ENCODE results near the gene GLIS1.

Gene GLIS1

GRCh38 chr1:53682881-53683280 lies 56.1 kb downstream of the GLIS1 start:
- TF ChIP-seq EZH2phosphoT487 (IDR thresholded peaks at IDR 0.05; ENCODE audit: low read length) (no peak), CTCF (IDR thresholded peaks at IDR 0.05; ENCODE audit: low read length) (no peak), EZH2 (optimal IDR thresholded peaks at IDR 0.05; ENCODE audit: low read depth, low read length) (no peak)
- Histone ChIP-seq H3K4me2 (ENCODE audit: low read depth, low read length) (no peak overlapping the region), H2AFZ (ENCODE audit: low read length) (no peak overlapping the region), H3K36me3 (replicated peaks; ENCODE audit: insufficient read depth, low read length) (no peaks in the 10 kb centered on the region), H3K9ac (ENCODE audit: low read length) (no peak overlapping the region), H3K27me3 (replicated peaks; ENCODE audit: insufficient read depth, low read length) (no peaks in the 10 kb centered on the region), H4K20me1 (ENCODE audit: insufficient read depth, low read length) (no peaks in the 10 kb centered on the region), H3F3A (ENCODE audit: insufficient read depth, low read length) (peaks cover 8% of the 10 kb centered on the region), H3K9me3 (replicated peaks; ENCODE audit: insufficient read depth, low read length) (no peaks in the 10 kb centered on the region), H3K4me3 (ENCODE audit: low read length) (no peak overlapping the region), H3K79me2 (ENCODE audit: low read length) (no peaks in the 10 kb centered on the region), H3K9me2 (replicated peaks; ENCODE audit: insufficient read depth, low read length) (no peaks in the 10 kb centered on the region), H3K27ac (ENCODE audit: low read length) (no peak overlapping the region), H3K4me1 (ENCODE audit: low read length) (peaks cover 36% of the 10 kb centered on the region)
- no peak for DNase-seq

- H3K9ac ChIP-seq (ENCODE audit: low read length): no peak overlapping the region
- H3K36me3 ChIP-seq (replicated peaks; ENCODE audit: insufficient read depth, low read length): no peaks in the 10 kb centered on the region
- peak; percentile 81 for DNase-seq
- no peaks in the 10 kb centered on the region for H3K27me3 ChIP-seq (replicated peaks; ENCODE audit: insufficient read depth, low read length)
- H3F3A ChIP-seq (ENCODE audit: insufficient read depth, low read length): peaks cover 8% of the 10 kb centered on the region
- H3K9me2 ChIP-seq (replicated peaks; ENCODE audit: insufficient read depth, low read length): no peaks in the 10 kb centered on the region
- no peak overlapping the region for H3K4me3 ChIP-seq (ENCODE audit: low read length)
- peaks cover 36% of the 10 kb centered on the region for H3K4me1 ChIP-seq (ENCODE audit: low read length)
- H3K79me2 ChIP-seq (ENCODE audit: low read length): no peaks in the 10 kb centered on the region
- H3K4me2 ChIP-seq (ENCODE audit: low read depth, low read length): peak overlapping the region; percentile 20; the same call in 1 of the 2 replicates
- TF ChIP-seq EZH2phosphoT487 (IDR thresholded peaks at IDR 0.05; ENCODE audit: low read length) (no peak), CTCF (IDR thresholded peaks at IDR 0.05; ENCODE audit: low read length) (peak; percentile 74)
- H2AFZ ChIP-seq (ENCODE audit: low read length): no peak overlapping the region
- H3K9me3 ChIP-seq (replicated peaks; ENCODE audit: insufficient read depth, low read length): no peaks in the 10 kb centered on the region
- H3K27ac ChIP-seq (ENCODE audit: low read length): no peak overlapping the region
- no peaks in the 10 kb centered on the region for H4K20me1 ChIP-seq (ENCODE audit: insufficient read depth, low read length)
Observed at GRCh38 chr1:53681977-53682685, 56.8 kb downstream of the GLIS1 start.

- no peak overlapping the region for H3K4me3 ChIP-seq (ENCODE audit: low read length)
- peak; percentile 30 for DNase-seq
- no peaks in the 10 kb centered on the region for H4K20me1 ChIP-seq (ENCODE audit: insufficient read depth, low read length)
- no peak overlapping the region for H3K27ac ChIP-seq (ENCODE audit: low read length)
- H3K4me2 ChIP-seq (ENCODE audit: low read depth, low read length): peak overlapping the region; percentile 20; the same call in 1 of the 2 replicates
- no peaks in the 10 kb centered on the region for H3K9me3 ChIP-seq (replicated peaks; ENCODE audit: insufficient read depth, low read length)
- H3K36me3 ChIP-seq (replicated peaks; ENCODE audit: insufficient read depth, low read length): no peaks in the 10 kb centered on the region
- H3K27me3 ChIP-seq (replicated peaks; ENCODE audit: insufficient read depth, low read length): no peaks in the 10 kb centered on the region
- H3K9me2 ChIP-seq (replicated peaks; ENCODE audit: insufficient read depth, low read length): no peaks in the 10 kb centered on the region
- H3K9ac ChIP-seq (ENCODE audit: low read length): no peak overlapping the region
- no peak for TF ChIP-seq CTCF (IDR thresholded peaks at IDR 0.05; ENCODE audit: low read length)
- TF ChIP-seq EZH2 (optimal IDR thresholded peaks at IDR 0.05; ENCODE audit: low read depth, low read length): no peak
- no peak for TF ChIP-seq EZH2phosphoT487 (IDR thresholded peaks at IDR 0.05; ENCODE audit: low read length)
- H3K79me2 ChIP-seq (ENCODE audit: low read length): no peaks in the 10 kb centered on the region
- peaks cover 8% of the 10 kb centered on the region for H3F3A ChIP-seq (ENCODE audit: insufficient read depth, low read length)
- H2AFZ ChIP-seq (ENCODE audit: low read length): no peak overlapping the region
- H3K4me1 ChIP-seq (ENCODE audit: low read length): peaks cover 36% of the 10 kb centered on the region
Observed at GRCh38 chr1:53681351-53681976, 57.5 kb downstream of the GLIS1 start.
